ENCODE measurements around the gene MRPL42.
"Not testable (repeated sequence)": the region's sequence is repeated elsewhere in the genome, so short reads cannot be mapped to it uniquely, and the experiment has no call there.

MRPL42 gene

GRCh38 chr12:93467351-93468007, at the start of gene MRPL42:
TSS of gene MRPL42 (plus strand) at chr12:93467514. CDS start at chr12:93469286, 1,772 bp downstream.
- peak; percentile 97 for DNase-seq

- no peak for DNase-seq
Measured at GRCh38 chr12:93417967-93418480, 49.3 kb upstream of the MRPL42 start.

GRCh38 chr12:93419388-93420034, 47.8 kb upstream of the MRPL42 start:
- DNase-seq = no peak

GRCh38 chr12:93422050-93422449, 45.3 kb upstream of the MRPL42 start:
- DNase-seq = no peak

GRCh38 chr12:93425736-93426411, 41.4 kb upstream of the MRPL42 start:
- DNase-seq = no peak

GRCh38 chr12:93426412-93426805, 40.9 kb upstream of the MRPL42 start:
- no peak for DNase-seq

- no peak for DNase-seq
Measured at GRCh38 chr12:93427779-93428564, 39.3 kb upstream of the MRPL42 start.

GRCh38 chr12:93429448-93429847, 37.9 kb upstream of the MRPL42 start:
- DNase-seq = no peak

GRCh38 chr12:93429852-93430251, 37.5 kb upstream of the MRPL42 start:
- no peak for DNase-seq

- no peak for DNase-seq
Measured at GRCh38 chr12:93430280-93430679, 37.0 kb upstream of the MRPL42 start.

GRCh38 chr12:93432031-93432430, 35.3 kb upstream of the MRPL42 start:
- not testable (repeated sequence) for DNase-seq

GRCh38 chr12:93434256-93434865, 33.0 kb upstream of the MRPL42 start:
- DNase-seq = no peak

- no peak for DNase-seq
Measured at GRCh38 chr12:93438266-93439050, 28.9 kb upstream of the MRPL42 start.

- DNase-seq = no peak
Measured at GRCh38 chr12:93440043-93440835, 27.1 kb upstream of the MRPL42 start.

GRCh38 chr12:93441081-93441616, 26.2 kb upstream of the MRPL42 start:
- DNase-seq = peak; percentile 72

- DNase-seq = peak; percentile 98
Measured at GRCh38 chr12:93441617-93442410, 25.5 kb upstream of the MRPL42 start, which contains the start of gene UBE2N. TSS of gene UBE2N (minus strand) at chr12:93441947. CDS start at chr12:93441884, 63 bp downstream.

GRCh38 chr12:93442411-93443340, 24.6 kb upstream of the MRPL42 start:
- DNase-seq = no peak

GRCh38 chr12:93443576-93443975, 23.7 kb upstream of the MRPL42 start:
- no peak for DNase-seq

Measured in activated CD8-positive, alpha-beta memory T cell treated with anti-CD3 and anti-CD28 coated beads, Interleukin-2, amount 50 U/mL, for 48 hours (primary cell).